ENCODE results near the gene GPRC5A. TPM values are rescaled to one million over a fixed set of nuclear protein-coding genes. Genes with fewer than 3 reads are reported as not detected.

The GPRC5A gene
- total and polyA plus RNA-seq, 10 donors: 0.09 to 3.0 (median 0.34) TPM

DNA sequence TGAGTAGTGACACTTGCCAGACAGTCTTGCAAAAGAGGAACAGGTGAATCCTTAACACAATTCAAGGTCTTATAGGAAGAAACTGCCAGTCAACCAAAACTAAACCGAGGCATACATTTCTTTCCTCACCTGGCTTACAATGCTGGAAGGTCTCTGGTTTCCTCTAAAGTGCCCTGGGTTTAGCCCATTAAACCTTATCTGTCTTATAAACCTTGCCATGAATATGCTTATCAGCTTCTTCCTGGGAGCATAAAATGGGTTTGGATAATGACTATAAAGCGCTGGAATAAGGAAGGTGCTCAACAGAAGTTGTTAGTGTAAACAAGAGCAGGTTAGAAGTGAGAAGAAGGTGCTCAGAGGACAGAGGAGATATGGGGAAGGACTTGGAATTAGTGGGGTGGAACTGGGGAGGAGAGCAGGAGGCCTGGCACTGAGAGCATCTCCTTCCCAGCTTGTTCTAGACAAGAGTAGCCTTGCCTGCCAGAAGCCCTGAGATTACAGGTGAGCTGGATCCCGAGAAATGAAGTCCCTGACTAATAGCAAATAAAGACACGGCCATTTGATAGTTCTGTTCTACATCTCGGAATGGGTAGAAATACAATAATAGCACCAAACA, 14.1 kb upstream of the GPRC5A start:
- H3K4me1 ChIP-seq: peaks cover 0 to 1% (median 0%) of the 10 kb centered on the region in 6 donors
- H3K27me3 ChIP-seq (replicated peaks in 1 of 7): no peaks in the 10 kb centered on the region
- TF ChIP-seq POLR2AphosphoS5 (IDR thresholded peaks at IDR 0.05) (no peak), POLR2A (IDR thresholded peaks at IDR 0.05) (no peak)
- TF ChIP-seq, protein P1, sequence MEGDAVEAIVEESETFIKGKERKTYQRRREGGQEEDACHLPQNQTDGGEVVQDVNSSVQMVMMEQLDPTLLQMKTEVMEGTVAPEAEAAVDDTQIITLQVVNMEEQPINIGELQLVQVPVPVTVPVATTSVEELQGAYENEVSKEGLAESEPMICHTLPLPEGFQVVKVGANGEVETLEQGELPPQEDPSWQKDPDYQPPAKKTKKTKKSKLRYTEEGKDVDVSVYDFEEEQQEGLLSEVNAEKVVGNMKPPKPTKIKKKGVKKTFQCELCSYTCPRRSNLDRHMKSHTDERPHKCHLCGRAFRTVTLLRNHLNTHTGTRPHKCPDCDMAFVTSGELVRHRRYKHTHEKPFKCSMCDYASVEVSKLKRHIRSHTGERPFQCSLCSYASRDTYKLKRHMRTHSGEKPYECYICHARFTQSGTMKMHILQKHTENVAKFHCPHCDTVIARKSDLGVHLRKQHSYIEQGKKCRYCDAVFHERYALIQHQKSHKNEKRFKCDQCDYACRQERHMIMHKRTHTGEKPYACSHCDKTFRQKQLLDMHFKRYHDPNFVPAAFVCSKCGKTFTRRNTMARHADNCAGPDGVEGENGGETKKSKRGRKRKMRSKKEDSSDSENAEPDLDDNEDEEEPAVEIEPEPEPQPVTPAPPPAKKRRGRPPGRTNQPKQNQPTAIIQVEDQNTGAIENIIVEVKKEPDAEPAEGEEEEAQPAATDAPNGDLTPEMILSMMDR (IDR thresholded peaks at IDR 0.05 in 8 of 11, conservative IDR thresholded peaks at IDR 0.05 in 3 of 11): no peak
- H3K4me3 ChIP-seq: no peak overlapping the region
- DNase-seq: no peak
- no peaks in the 10 kb centered on the region for H3K36me3 ChIP-seq
- whole genome bisulfite sequencing, 5 donors: 82 to 92% (median 85%) methylated on average over 5 of the region's 5 CpGs
- H3K27ac ChIP-seq: no peak overlapping the region
- intact Hi-C loops (cut with DNase I; ENCODE audit: low total_unique reads): no loop called here
- H3K9me3 ChIP-seq: no peaks in the 10 kb centered on the region

DNA sequence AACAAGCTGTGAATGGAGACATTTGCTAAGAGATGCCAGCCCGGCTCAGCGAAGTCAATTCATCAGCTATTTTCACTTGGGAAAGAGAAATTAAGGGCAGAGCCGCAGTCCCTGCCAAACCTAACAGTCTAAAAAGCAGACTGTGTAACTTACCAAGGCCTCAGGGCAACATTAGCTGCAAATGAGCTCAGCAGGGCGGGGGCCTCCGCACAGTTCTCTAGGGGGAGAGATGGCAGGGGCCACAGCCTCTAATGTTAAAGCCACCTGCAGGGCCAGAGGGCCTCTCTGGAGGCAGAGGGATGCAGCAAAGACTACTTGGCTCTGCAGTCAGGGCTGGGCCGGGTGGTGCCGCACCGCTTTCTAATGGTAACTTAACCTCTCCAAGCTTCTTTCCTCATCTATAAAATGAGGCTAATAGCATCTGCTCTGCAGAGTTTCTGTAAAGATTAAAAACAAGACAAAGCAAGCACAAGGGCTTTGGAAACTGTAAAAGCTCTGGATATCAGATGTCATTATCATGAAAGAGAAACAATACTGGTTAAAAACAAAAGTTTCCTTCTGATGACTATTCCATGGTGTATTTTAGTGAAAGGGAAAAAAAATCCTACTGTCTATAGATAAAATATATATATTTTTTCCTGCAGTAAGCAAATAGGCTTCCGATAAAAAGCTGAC, 13.4 kb upstream of the GPRC5A start:
- no peaks in the 10 kb centered on the region for H3K36me3 ChIP-seq
- no peak for TF ChIP-seq POLR2A (IDR thresholded peaks at IDR 0.05)
- TF ChIP-seq POLR2AphosphoS5 (IDR thresholded peaks at IDR 0.05): no peak
- TF ChIP-seq, protein P1 (IDR thresholded peaks at IDR 0.05 in 8 of 11, conservative IDR thresholded peaks at IDR 0.05 in 3 of 11): no peak
- no peaks in the 10 kb centered on the region for H3K27me3 ChIP-seq (replicated peaks in 1 of 7)
- no peak overlapping the region for H3K27ac ChIP-seq
- intact Hi-C loops (cut with DNase I; ENCODE audit: low total_unique reads): no loop called here
- DNase-seq: no peak
- no peak overlapping the region for H3K4me3 ChIP-seq
- no peaks in the 10 kb centered on the region for H3K9me3 ChIP-seq
- 90 to 96% (median 92%) methylated on average over 9 of the region's 9 CpGs for WGBS, 5 donors
- H3K4me1 ChIP-seq: no peaks in the 10 kb centered on the region

- H3K27ac ChIP-seq: no peak overlapping the region
- TF ChIP-seq POLR2A (IDR thresholded peaks at IDR 0.05): no peak
- no peak for TF ChIP-seq POLR2AphosphoS5 (IDR thresholded peaks at IDR 0.05)
- TF ChIP-seq, protein P1 (IDR thresholded peaks at IDR 0.05 in 8 of 11, conservative IDR thresholded peaks at IDR 0.05 in 3 of 11): no peak
- WGBS, 5 donors: 55 to 70% (median 59%) methylated on average over 6 of the region's 6 CpGs
- no peaks in the 10 kb centered on the region for H3K36me3 ChIP-seq
- H3K4me1 ChIP-seq: no peaks in the 10 kb centered on the region
- DNase-seq: no peak
- no peaks in the 10 kb centered on the region for H3K9me3 ChIP-seq
- H3K4me3 ChIP-seq: no peak overlapping the region
- intact Hi-C loops (cut with DNase I; ENCODE audit: low total_unique reads): no loop called here
- no peaks in the 10 kb centered on the region for H3K27me3 ChIP-seq (replicated peaks in 1 of 7)
These were observed 10.8 kb upstream of the GPRC5A start for GRCh38 chr12:12880537-12880936.

GRCh38 chr12:12881151-12881909, 10.0 kb upstream of the GPRC5A start:
- intact Hi-C loops (cut with DNase I; ENCODE audit: low total_unique reads): no loop called here
- no peak for TF ChIP-seq POLR2AphosphoS5 (IDR thresholded peaks at IDR 0.05)
- no peak for TF ChIP-seq POLR2A (IDR thresholded peaks at IDR 0.05)
- TF ChIP-seq, protein P1 (IDR thresholded peaks at IDR 0.05 in 8 of 11, conservative IDR thresholded peaks at IDR 0.05 in 3 of 11): no peak
- Histone ChIP-seq H3K9me3 (no peaks in the 10 kb centered on the region), H3K36me3 (no peaks in the 10 kb centered on the region), H3K27ac (no peak overlapping the region), H3K27me3 (replicated peaks in 1 of 7) (no peaks in the 10 kb centered on the region), H3K4me1 (no peaks in the 10 kb centered on the region), H3K4me3 (no peak overlapping the region)
- no peak for DNase-seq
- WGBS, 5 donors: 62 to 80% (median 66%) methylated on average over 11 of the region's 11 CpGs

Data from spleen (tissue), 11 donors.